Liver (tissue), 3 donors: ENCODE results near the gene MMP25.

Experiments used
- FOXA2 ChIP-seq: IDR thresholded peaks from 2 replicates; pipeline ENCODE4 v1.6.1; 2016; ENCODE audit warnings: antibody characterized with exemption
- GABPA ChIP-seq, 2 donors: IDR thresholded peaks in 1 of 2; conservative IDR thresholded peaks in 1 of 2; 2 replicates each; pipeline ENCODE4 v1.6.1; 2016; ENCODE audit warnings: antibody characterized with exemption in 2 of 2, mild to moderate bottlenecking in 1 of 2, moderate library complexity in 1 of 2
- MAX ChIP-seq: IDR thresholded peaks from 2 replicates; pipeline ENCODE4 v1.6.1; 2016; ENCODE audit warnings: antibody characterized with exemption
- RAD21 ChIP-seq, 2 donors: IDR thresholded peaks; 2 replicates each; pipeline ENCODE4 v1.6.1; 2016; ENCODE audit warnings: antibody characterized with exemption in 2 of 2, mild to moderate bottlenecking in 2 of 2
- TAF1 ChIP-seq: conservative IDR thresholded peaks from 2 replicates; pipeline ENCODE4 v1.6.1; 2016; ENCODE audit warnings: antibody characterized with exemption, mild to moderate bottlenecking
- TF ChIP-seq, protein P1 (sequence below): fragments of 150-350 bp; IDR thresholded peaks from 2 replicates; pipeline ENCODE4 v1.5.1; 2017; ENCODE audit warnings: improper control_type of control experiment, low read depth, low read length; ENCODE audit not compliant: missing input control
- TF ChIP-seq, protein P2 (sequence below): IDR thresholded peaks from 2 replicates; pipeline ENCODE4 v1.6.1; 2016; ENCODE audit warnings: antibody characterized with exemption, mild to moderate bottlenecking
- donor health status: healthy.
- donor health status: healthy.

DNA sequence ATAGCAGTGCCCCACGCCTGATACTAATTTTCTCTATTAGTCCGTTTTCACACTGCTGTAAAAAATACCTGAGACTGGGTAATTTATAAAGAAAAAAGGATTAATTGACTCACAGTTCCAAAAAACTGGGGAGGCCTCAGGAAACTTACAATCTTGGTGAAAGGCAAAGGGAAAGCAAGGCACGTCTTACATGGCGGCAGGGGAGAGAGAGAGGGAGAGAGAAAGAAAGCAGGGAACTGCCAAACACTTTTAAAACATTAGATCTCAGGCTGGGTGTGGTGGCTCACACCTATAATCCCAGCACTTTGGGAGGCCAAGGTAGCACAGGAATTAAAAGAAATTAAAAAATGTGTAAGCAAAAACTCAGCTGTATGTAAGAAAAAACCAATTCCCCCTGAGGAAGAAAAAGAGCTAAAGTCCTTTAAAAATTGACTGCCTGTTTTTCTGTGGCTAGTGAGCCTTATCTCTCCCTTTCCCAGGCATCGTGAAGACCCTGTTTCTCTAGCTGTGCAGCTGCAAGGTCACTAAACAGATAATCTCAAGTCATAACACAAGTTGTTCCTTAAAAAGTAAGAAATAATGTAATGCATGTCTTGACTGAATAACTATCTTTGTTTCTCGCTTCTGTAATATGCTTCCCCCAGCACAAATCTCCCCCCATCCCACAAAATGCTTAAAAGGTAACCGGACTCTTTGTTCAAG lies 38.8 kb downstream of the MMP25 start:
- TF ChIP-seq, protein P1, sequence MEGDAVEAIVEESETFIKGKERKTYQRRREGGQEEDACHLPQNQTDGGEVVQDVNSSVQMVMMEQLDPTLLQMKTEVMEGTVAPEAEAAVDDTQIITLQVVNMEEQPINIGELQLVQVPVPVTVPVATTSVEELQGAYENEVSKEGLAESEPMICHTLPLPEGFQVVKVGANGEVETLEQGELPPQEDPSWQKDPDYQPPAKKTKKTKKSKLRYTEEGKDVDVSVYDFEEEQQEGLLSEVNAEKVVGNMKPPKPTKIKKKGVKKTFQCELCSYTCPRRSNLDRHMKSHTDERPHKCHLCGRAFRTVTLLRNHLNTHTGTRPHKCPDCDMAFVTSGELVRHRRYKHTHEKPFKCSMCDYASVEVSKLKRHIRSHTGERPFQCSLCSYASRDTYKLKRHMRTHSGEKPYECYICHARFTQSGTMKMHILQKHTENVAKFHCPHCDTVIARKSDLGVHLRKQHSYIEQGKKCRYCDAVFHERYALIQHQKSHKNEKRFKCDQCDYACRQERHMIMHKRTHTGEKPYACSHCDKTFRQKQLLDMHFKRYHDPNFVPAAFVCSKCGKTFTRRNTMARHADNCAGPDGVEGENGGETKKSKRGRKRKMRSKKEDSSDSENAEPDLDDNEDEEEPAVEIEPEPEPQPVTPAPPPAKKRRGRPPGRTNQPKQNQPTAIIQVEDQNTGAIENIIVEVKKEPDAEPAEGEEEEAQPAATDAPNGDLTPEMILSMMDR, result no peak
- TF ChIP-seq MAX, result no peak
- TF ChIP-seq RAD21 (IDR thresholded peaks at IDR 0.05), result no peak
- no peak for TF ChIP-seq GABPA (IDR thresholded peaks at IDR 0.05 in 1 of 2, conservative IDR thresholded peaks at IDR 0.05 in 1 of 2)
- TF ChIP-seq TAF1, result no peak
- TF ChIP-seq, protein P2, sequence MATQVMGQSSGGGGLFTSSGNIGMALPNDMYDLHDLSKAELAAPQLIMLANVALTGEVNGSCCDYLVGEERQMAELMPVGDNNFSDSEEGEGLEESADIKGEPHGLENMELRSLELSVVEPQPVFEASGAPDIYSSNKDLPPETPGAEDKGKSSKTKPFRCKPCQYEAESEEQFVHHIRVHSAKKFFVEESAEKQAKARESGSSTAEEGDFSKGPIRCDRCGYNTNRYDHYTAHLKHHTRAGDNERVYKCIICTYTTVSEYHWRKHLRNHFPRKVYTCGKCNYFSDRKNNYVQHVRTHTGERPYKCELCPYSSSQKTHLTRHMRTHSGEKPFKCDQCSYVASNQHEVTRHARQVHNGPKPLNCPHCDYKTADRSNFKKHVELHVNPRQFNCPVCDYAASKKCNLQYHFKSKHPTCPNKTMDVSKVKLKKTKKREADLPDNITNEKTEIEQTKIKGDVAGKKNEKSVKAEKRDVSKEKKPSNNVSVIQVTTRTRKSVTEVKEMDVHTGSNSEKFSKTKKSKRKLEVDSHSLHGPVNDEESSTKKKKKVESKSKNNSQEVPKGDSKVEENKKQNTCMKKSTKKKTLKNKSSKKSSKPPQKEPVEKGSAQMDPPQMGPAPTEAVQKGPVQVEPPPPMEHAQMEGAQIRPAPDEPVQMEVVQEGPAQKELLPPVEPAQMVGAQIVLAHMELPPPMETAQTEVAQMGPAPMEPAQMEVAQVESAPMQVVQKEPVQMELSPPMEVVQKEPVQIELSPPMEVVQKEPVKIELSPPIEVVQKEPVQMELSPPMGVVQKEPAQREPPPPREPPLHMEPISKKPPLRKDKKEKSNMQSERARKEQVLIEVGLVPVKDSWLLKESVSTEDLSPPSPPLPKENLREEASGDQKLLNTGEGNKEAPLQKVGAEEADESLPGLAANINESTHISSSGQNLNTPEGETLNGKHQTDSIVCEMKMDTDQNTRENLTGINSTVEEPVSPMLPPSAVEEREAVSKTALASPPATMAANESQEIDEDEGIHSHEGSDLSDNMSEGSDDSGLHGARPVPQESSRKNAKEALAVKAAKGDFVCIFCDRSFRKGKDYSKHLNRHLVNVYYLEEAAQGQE, result no peak
- no peak for TF ChIP-seq FOXA2
